Natural killer cell (primary cell): ENCODE data around the gene DEK. TPM values are rescaled to one million over a fixed set of nuclear protein-coding genes. Genes with fewer than 3 reads are reported as not detected.
"Not testable (repeated sequence)": the region's sequence is repeated elsewhere in the genome, so short reads cannot be mapped to it uniquely, and the experiment has no call there.

Source experiments
- ATAC-seq, 3 donors: fragments of 150-1000 bp in 2 of 3; fragments of 200-7000 bp in 1 of 3; cut with Tn5 transposase; 1 replicate in 1 of 3; 2 replicates in 2 of 3; pipeline ENCODE4 v1.10.0; 2021; ENCODE audit warnings: mild to moderate bottlenecking in 2 of 3, moderate library complexity in 2 of 3
- DNase-seq, 2 donors: peaks; one replicate each; pipeline versions ENCODE4 v3.0.0 to v3.0.0-alpha.2; 2013 to 2021; ENCODE audit warnings: mixed read lengths in 1 of 2
- H3K27ac ChIP-seq: one replicate; pipeline ENCODE4 v1.5.1; 2013; ENCODE audit warnings: mild to moderate bottlenecking, low read length
- H3K27me3 ChIP-seq: one replicate; pipeline ENCODE4 v1.6.1; 2013; ENCODE audit warnings: low read length; ENCODE audit not compliant: control insufficient read depth, insufficient read depth
- H3K36me3 ChIP-seq: one replicate; pipeline ENCODE4 v1.6.1; 2013; ENCODE audit warnings: low read length; ENCODE audit not compliant: control insufficient read depth, insufficient read depth
- H3K4me1 ChIP-seq: one replicate; pipeline ENCODE4 v1.6.1; 2013; ENCODE audit warnings: low read length; ENCODE audit not compliant: control insufficient read depth, insufficient read depth
- H3K4me3 ChIP-seq: one replicate; pipeline ENCODE4 v1.5.1; 2013; ENCODE audit warnings: low read length
- H3K9me3 ChIP-seq: one replicate; pipeline ENCODE4 v1.6.1; 2013; ENCODE audit warnings: low read length; ENCODE audit not compliant: control insufficient read depth, insufficient read depth
- H3K27ac Mint-ChIP-seq, 2 donors: one replicate each; pipeline ENCODE4 v1.8.0; 2022; ENCODE audit warnings: mild to moderate bottlenecking in 2 of 2, mixed read lengths in 2 of 2, moderate library complexity in 1 of 2
- H3K27me3 Mint-ChIP-seq, 2 donors: one replicate each; pipeline ENCODE4 v1.8.0; 2022; ENCODE audit warnings: low read depth in 2 of 2, mixed read lengths in 2 of 2
- H3K36me3 Mint-ChIP-seq: one replicate; pipeline ENCODE4 v1.8.0; 2022; ENCODE audit warnings: mixed read lengths
- H3K4me1 Mint-ChIP-seq, 2 donors: one replicate each; pipeline ENCODE4 v1.8.0; 2022; ENCODE audit warnings: mixed read lengths in 2 of 2
- H3K4me3 Mint-ChIP-seq: one replicate; pipeline ENCODE4 v1.8.0; 2022; ENCODE audit warnings: mild to moderate bottlenecking, moderate library complexity, mixed read lengths
- H3K9me3 Mint-ChIP-seq, 2 donors: one replicate each; pipeline ENCODE4 v1.8.0; 2022; ENCODE audit warnings: mixed read lengths in 2 of 2
- CTCF ChIP-seq: fragments of 200-600 bp; IDR thresholded peaks from one replicate; pipeline ENCODE4 v1.8.0; 2022; ENCODE audit warnings: antibody characterized with exemption
- WGBS: methylation state at CpG from one replicate; pipeline ENCODE4 v1.1.7; 2013; ENCODE audit warnings: missing lambda C conversion rate; ENCODE audit not compliant: insufficient coverage; 5-methylcytosine and 5-hydroxymethylcytosine counted together
- intact Hi-C: fragments of 100-400 bp; cut with micrococcal nuclease; formaldehyde crosslinking; loops from one replicate; pipeline ENCODE4 v1.14.2; 2022
- total RNA-seq, 4 donors: library from RNA; stranded (reverse); fragments of 120-200 nt in 1 of 4; gene quantifications; one replicate each; pipeline versions ENCODE4 v1.2.3 to v1.2.4, GENCODE V29; 2013 to 2022

DEK gene
- total RNA-seq, 3 donors from 2014 or later (not counting 1 experiment from before 2014, with no cell fraction given), result 79.5 to 89.7 (median 80.9) TPM

GRCh38 chr6:18178960-18179615, 85.2 kb downstream of the DEK start:
- Mint-ChIP-seq H3K4me1 (peaks cover 13 to 24% of the 10 kb centered on the region in 2 donors), H3K27me3 (no peaks in the 10 kb centered on the region), H3K36me3 (peaks cover 14% of the 10 kb centered on the region), H3K27ac (no peak overlapping the region), H3K9me3 (no peaks in the 10 kb centered on the region), H3K4me3 (no peak overlapping the region)
- no peak for TF ChIP-seq CTCF
- DNase-seq, result no peak
- no peak for ATAC-seq
- 71% methylated on average over 3 of the region's 3 CpGs for WGBS
- no peaks in the 10 kb centered on the region for H3K27me3 ChIP-seq
- intact Hi-C loops, result no loop called here
- H3K36me3 ChIP-seq, result no peaks in the 10 kb centered on the region
- H3K9me3 ChIP-seq, result no peaks in the 10 kb centered on the region
- no peaks in the 10 kb centered on the region for H3K4me1 ChIP-seq
- H3K4me3 ChIP-seq, result no peak overlapping the region
- no peak overlapping the region for H3K27ac ChIP-seq

- H3K4me3 ChIP-seq, result no peak overlapping the region
- peaks cover 14% of the 10 kb centered on the region for H3K36me3 Mint-ChIP-seq
These were observed 86.9 kb downstream of the DEK start for GRCh38 chr6:18177286-18177965.

GRCh38 chr6:18176198-18176597, 88.1 kb downstream of the DEK start:
- H3K4me3 ChIP-seq, H3K4me1 ChIP-seq, H3K27me3 ChIP-seq, H3K27ac Mint-ChIP-seq, H3K27ac ChIP-seq, H3K4me3 Mint-ChIP-seq, H3K36me3 ChIP-seq, H3K27me3 Mint-ChIP-seq, ATAC-seq, intact Hi-C loops, DNase-seq, H3K9me3 Mint-ChIP-seq, H3K9me3 ChIP-seq: not testable (repeated sequence)
- Mint-ChIP-seq H3K4me1 (peaks cover 13 to 24% of the 10 kb centered on the region in 2 donors), H3K36me3 (peaks cover 21% of the 10 kb centered on the region)
- WGBS, result 63% methylated on average over 4 of the region's 4 CpGs

More at GRCh38 chr6:18177286-18177965, 86.9 kb downstream of the DEK start:
- Mint-ChIP-seq H3K9me3 (no peaks in the 10 kb centered on the region), H3K27ac (no peak overlapping the region), H3K4me3 (no peak overlapping the region), H3K27me3 (no peaks in the 10 kb centered on the region), H3K4me1 (peaks cover 13 to 24% of the 10 kb centered on the region in 2 donors)
- no peaks in the 10 kb centered on the region for H3K27me3 ChIP-seq
- no peak for TF ChIP-seq CTCF
- 93% methylated on average over 2 of the region's 4 CpGs for WGBS
- intact Hi-C loops, result no loop called here
- no peak overlapping the region for H3K27ac ChIP-seq
- no peak for ATAC-seq
- no peak for DNase-seq
- H3K9me3 ChIP-seq, result no peaks in the 10 kb centered on the region
- no peaks in the 10 kb centered on the region for H3K4me1 ChIP-seq
- H3K36me3 ChIP-seq, result no peaks in the 10 kb centered on the region

Other genes starting within 250 kb of the DEK start
- under 1 TPM; 0.58 to 0.89 (median 0.68) TPM for gene NHLRC1, start 141.9 kb downstream of the DEK start, total RNA-seq
- gene TPMT, start 109.5 kb downstream of the DEK start, total RNA-seq, result 10 to 100 TPM in 1 of 3 donors, 1 to 10 TPM in 2; 8.9 to 11.4 (median 9.6) TPM
- gene KDM1B, start 109.1 kb downstream of the DEK start, total RNA-seq, result 10 to 100 TPM; 12.7 to 13.3 (median 13.0) TPM
- gene RNF144B, start 122.8 kb upstream of the DEK start, total RNA-seq, result 10 to 100 TPM in 1 of 3 donors, 1 to 10 TPM in 2; 3.3 to 10.5 (median 5.2) TPM